Hepatocyte (in vitro differentiated cells): ENCODE results near the gene GOLGA8M. TPM values are rescaled to one million over a fixed set of nuclear protein-coding genes. Genes with fewer than 3 reads are reported as not detected.
"Not testable (repeated sequence)": the region's sequence is repeated elsewhere in the genome, so short reads cannot be mapped to it uniquely, and the experiment has no call there.

ENCODE experiments used
- DNase-seq: peaks from one replicate; pipeline ENCODE4 v3.0.0-alpha.2; 2016; ENCODE audit warnings: low spot score
- H2AFZ ChIP-seq: fragments of 200-600 bp; sonication (generic); 2 replicates; pipeline ENCODE4 v1.6.0; 2016; ENCODE audit warnings: antibody characterized with exemption, mild to moderate bottlenecking
- H3K27ac ChIP-seq: fragments of 200-600 bp; sonication (generic); 2 replicates; pipeline ENCODE4 v1.5.1; 2016; ENCODE audit warnings: mild to moderate bottlenecking
- H3K27me3 ChIP-seq: fragments of 200-600 bp; sonication (generic); 2 replicates; pipeline ENCODE4 v1.6.1; 2016
- H3K36me3 ChIP-seq: fragments of 200-600 bp; sonication (generic); replicated peaks from 2 replicates; pipeline ENCODE4 v1.5.1; 2016; ENCODE audit warnings: low read depth; ENCODE audit not compliant: insufficient read depth
- H3K4me1 ChIP-seq: fragments of 200-600 bp; sonication (generic); 2 replicates; pipeline ENCODE4 v1.5.1; 2016; ENCODE audit warnings: mild to moderate bottlenecking, moderate library complexity; ENCODE audit not compliant: insufficient read depth
- H3K4me2 ChIP-seq: fragments of 200-600 bp; sonication (generic); 2 replicates; pipeline ENCODE4 v1.6.0; 2016
- H3K4me3 ChIP-seq: fragments of 200-600 bp; sonication (generic); 2 replicates; pipeline ENCODE4 v1.5.1; 2016; ENCODE audit warnings: mild to moderate bottlenecking
- H3K79me2 ChIP-seq: fragments of 200-600 bp; sonication (generic); 2 replicates; pipeline ENCODE4 v1.6.0; 2017; ENCODE audit warnings: mild to moderate bottlenecking
- H3K9me2 ChIP-seq: fragments of 200-600 bp; sonication (generic); replicated peaks from 2 replicates; pipeline ENCODE4 v1.6.0; 2017; ENCODE audit warnings: mild to moderate bottlenecking; ENCODE audit not compliant: insufficient read depth
- H3K9me3 ChIP-seq: fragments of 200-600 bp; sonication (generic); 2 replicates; pipeline ENCODE4 v1.5.1; 2016; ENCODE audit warnings: low read depth, mild to moderate bottlenecking
- H4K20me1 ChIP-seq: fragments of 200-600 bp; sonication (generic); 2 replicates; pipeline ENCODE4 v1.6.0; 2016; ENCODE audit warnings: mild to moderate bottlenecking; ENCODE audit not compliant: insufficient read depth, poor library complexity, severe bottlenecking
- WGBS: methylation state at CpG from one replicate; pipeline ENCODE4 v1.1.6; 2016; ENCODE audit warnings: low lambda C conversion rate; ENCODE audit errors: missing lambda C conversion rate; 5-methylcytosine and 5-hydroxymethylcytosine counted together
- polyA plus RNA-seq: library from polyadenylated mRNA; unstranded; fragments of >200 nt; fragmentation: Nextera tagmentation; extraction: Ambion mirVana; gene quantifications from 2 replicates; pipeline ENCODE4 v1.2.1, GENCODE V29; 2016
- small RNA-seq: library from RNA; depleted of rRNA; stranded (forward); fragments of <200 nt; gene quantifications from one replicate; pipeline ENCODE3, GENCODE V24; 2014
- total RNA-seq: library from RNA; depleted of rRNA; stranded (reverse); fragments of >200 nt; gene quantifications from 2 replicates; pipeline ENCODE4 v1.2.3, GENCODE V29; 2014

GOLGA8M gene
- total and polyA plus RNA-seq, 2 experiments from 2014 or later = not detected

DNA sequence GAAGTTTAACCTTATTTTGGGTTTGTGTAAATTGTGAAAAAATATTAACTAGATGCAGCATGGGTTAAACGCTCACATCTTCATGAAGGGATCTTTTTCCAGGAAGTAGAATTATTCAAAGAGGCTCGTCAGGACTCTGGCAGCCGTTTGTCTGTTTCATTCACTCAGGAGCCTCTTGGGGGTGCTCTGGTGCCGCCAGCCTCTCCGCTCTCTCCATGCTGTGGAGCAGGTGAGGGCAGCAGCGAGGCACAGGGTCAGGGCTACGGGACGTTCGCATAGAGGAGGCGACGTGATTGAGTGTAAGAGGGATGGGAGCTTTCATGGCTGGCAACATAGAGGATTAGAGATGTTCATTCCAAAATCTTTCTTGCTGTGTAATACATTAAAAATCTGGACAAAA lies 48.5 kb downstream of the GOLGA8M start:
- not testable (repeated sequence) for H3K27me3 ChIP-seq, DNase-seq, H3K9me3 ChIP-seq

DNA sequence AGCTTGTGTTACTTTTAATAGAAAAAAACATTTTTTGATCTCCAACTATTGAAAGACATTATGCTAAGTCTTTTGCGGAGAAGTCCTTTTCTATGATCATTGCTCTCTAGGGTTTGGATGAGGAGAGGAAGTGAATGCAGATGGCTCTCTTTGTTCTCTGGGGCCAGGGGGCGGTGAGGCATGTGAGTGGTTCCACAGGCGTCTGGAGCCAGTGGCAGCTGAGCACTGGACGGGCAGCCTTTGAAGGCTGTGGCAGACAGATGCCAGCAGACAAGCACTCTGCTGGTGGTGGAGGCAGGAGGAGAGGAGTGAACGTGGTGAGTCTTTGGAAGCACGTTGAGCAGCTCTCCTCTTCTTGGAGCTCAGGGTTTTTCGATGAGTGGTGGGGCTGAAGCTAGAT lies 51.5 kb downstream of the GOLGA8M start:
- H2AFZ ChIP-seq, H3K36me3 ChIP-seq, H3K9me3 ChIP-seq, H3K4me2 ChIP-seq, H3K9me2 ChIP-seq, H3K4me3 ChIP-seq, H3K79me2 ChIP-seq, H3K27ac ChIP-seq, H3K4me1 ChIP-seq, DNase-seq, H3K27me3 ChIP-seq, H4K20me1 ChIP-seq: not testable (repeated sequence)
- WGBS = no CpG with 5 or more reads among the region's 7 CpGs

More for the DNA sequence above, 48.5 kb downstream of the GOLGA8M start:
- not testable (repeated sequence) for H3K9me2 ChIP-seq, H3K79me2 ChIP-seq, H3K4me3 ChIP-seq, H3K27ac ChIP-seq, H2AFZ ChIP-seq, H3K4me1 ChIP-seq, H4K20me1 ChIP-seq, H3K36me3 ChIP-seq, H3K4me2 ChIP-seq
- WGBS = no CpG with 5 or more reads among the region's 11 CpGs

DNA sequence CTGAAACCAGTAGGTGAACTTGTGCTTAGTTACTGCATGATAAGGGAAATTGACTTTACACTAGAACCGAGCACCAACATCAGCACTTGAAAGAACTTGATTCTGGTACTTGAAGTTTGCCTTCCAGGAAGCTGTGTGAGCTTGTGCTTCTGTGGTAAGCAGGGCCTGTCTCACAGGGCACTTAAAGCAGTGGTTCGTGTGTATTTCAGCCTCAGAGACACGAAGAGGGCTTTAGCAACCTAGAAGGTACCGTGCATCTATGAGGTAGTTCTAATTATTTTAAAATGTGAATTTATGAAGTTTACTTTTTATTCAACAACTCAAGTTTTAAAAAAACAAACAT lies 56.2 kb downstream of the GOLGA8M start:
- not testable (repeated sequence) for H3K36me3 ChIP-seq, H4K20me1 ChIP-seq
- WGBS = no CpG with 5 or more reads among the region's 4 CpGs

DNA sequence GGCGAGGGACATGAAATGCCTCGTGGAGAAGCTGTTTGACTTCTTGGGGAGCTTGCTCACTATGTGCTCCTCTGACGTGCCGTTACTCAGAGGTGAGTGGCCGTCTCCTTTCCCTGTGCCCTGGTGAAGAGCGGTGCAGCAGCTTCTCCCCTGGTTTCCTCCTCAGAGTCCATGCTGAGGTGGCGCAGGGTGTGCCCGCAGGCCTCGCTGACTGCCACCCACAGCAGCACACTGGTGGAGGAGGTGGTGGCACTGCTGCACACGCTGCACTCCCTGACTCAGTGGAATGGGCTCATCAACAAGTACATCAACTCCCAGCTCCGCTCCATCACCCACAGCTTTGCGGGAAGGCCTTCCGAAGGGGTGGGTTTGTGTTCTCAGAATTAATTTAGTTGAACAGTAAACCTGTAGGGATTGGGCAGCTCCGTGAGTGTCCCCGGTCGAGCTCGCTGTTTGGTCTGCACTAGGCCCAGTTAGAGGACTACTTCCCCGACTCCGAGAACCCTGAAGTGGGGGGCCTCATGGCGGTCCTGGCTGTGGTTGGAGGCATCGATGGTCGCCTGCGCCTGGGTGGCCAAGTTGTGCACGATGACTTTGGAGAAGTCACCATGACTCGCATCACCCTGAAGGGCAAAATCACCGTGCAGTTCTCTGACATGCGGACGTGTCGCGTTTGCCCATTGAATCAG lies 56.7 kb downstream of the GOLGA8M start:
- H3K4me3 ChIP-seq, H3K79me2 ChIP-seq, H3K4me2 ChIP-seq, H3K36me3 ChIP-seq, H3K4me1 ChIP-seq, H4K20me1 ChIP-seq, H3K9me2 ChIP-seq, H3K9me3 ChIP-seq, DNase-seq, H2AFZ ChIP-seq, H3K27ac ChIP-seq, H3K27me3 ChIP-seq: not testable (repeated sequence)
- 98% methylated on average over 28 of the region's 30 CpGs for WGBS

More for the DNA sequence above, 56.2 kb downstream of the GOLGA8M start:
- H3K9me3 ChIP-seq, H3K4me3 ChIP-seq, H3K9me2 ChIP-seq, H3K27ac ChIP-seq, DNase-seq, H3K4me2 ChIP-seq, H3K4me1 ChIP-seq, H3K79me2 ChIP-seq, H3K27me3 ChIP-seq, H2AFZ ChIP-seq: not testable (repeated sequence)

DNA sequence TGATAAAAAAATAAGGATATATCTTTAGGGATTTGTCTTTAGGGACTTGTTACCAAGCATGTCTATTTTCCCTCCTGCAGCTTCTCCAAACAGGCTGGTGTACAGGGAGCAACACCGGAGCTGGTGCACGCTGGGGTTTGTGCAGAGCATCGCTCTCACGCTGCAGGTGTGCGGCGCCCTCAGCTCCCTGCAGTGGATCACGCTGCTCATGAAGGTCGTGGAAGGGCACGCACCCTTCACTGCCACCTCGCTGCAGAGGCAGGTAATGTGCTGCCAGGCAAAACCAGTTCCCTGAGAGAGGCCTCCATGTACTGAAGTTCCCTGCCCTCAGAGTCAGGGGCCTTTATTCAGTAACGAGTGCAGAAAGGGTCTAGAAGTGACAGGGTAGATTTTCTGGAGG lies 58.0 kb downstream of the GOLGA8M start:
- not testable (repeated sequence) for H3K79me2 ChIP-seq, H3K4me1 ChIP-seq, H3K4me3 ChIP-seq, H3K27ac ChIP-seq, H2AFZ ChIP-seq, H4K20me1 ChIP-seq, H3K9me3 ChIP-seq, DNase-seq, H3K36me3 ChIP-seq, H3K27me3 ChIP-seq, H3K9me2 ChIP-seq, H3K4me2 ChIP-seq
- 90% methylated on average over 8 of the region's 11 CpGs for WGBS

DNA sequence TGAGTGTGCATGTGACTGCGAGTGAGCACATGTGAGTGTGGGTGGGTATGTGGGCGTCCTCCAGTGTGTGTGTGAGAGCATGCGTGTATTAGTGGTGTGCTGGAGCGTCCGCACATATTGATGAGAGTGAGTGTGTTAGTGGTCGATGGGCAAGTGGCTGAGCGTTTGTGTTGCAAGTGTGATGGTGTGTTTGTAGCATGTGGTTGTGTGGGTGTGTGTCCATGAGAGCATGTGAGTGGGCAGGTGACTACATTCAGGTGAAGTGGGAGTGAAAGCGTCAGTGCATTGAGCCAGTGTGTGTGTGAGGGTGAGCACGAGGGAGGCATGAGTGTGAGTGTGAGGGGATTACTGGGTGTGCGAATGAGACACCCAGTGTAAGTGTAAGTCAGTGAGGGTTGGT lies 59.7 kb downstream of the GOLGA8M start:
- not testable (repeated sequence) for H3K9me3 ChIP-seq, H3K4me3 ChIP-seq, H3K27me3 ChIP-seq, H3K36me3 ChIP-seq, H4K20me1 ChIP-seq, H3K4me2 ChIP-seq, H3K79me2 ChIP-seq, H3K4me1 ChIP-seq, DNase-seq, H3K9me2 ChIP-seq, H3K27ac ChIP-seq, H2AFZ ChIP-seq
- WGBS = 96% methylated on average over 10 of the region's 10 CpGs

Small RNAs within 50 kb of the gene (small RNA-seq; reads per million reads assigned to genes)
- not detected for gene RN7SL719P

Other genes starting within 250 kb of the GOLGA8M start
- gene GOLGA8G, start 179.4 kb downstream of the GOLGA8M start, total RNA-seq = not detected in 2 replicates
- gene GOLGA8G, start 179.4 kb downstream of the GOLGA8M start, polyA plus RNA-seq = not detected in 2 replicates
- gene GOLGA6L25, start 158.9 kb downstream of the GOLGA8M start, total RNA-seq = not detected in 2 replicates
- not detected in 2 replicates for gene GOLGA6L25, start 158.9 kb downstream of the GOLGA8M start, polyA plus RNA-seq
- gene GOLGA6L7, start 136.2 kb upstream of the GOLGA8M start, total RNA-seq = not detected in 2 replicates
- not detected in 2 replicates for gene GOLGA6L7, start 136.2 kb upstream of the GOLGA8M start, polyA plus RNA-seq
- gene APBA2, start 173.6 kb upstream of the GOLGA8M start, total RNA-seq = 8.9 and 10.1 TPM in 2 replicates
- 6.1 and 8.4 TPM in 2 replicates for gene APBA2, start 173.6 kb upstream of the GOLGA8M start, polyA plus RNA-seq